IMR-90 (cell line): ENCODE results near the gene IL2RA. TPM values are rescaled to one million over a fixed set of nuclear protein-coding genes. Genes with fewer than 3 reads are reported as not detected.

Experiments
- ATAC-seq: fragments of 200-7000 bp; cut with Tn5 transposase; 2 replicates; pipeline ENCODE4 v1.9.1; 2020; ENCODE audit warnings: low read depth, mild to moderate bottlenecking, moderate library complexity
- BruUV-seq: library from RNA; stranded (reverse); fragments of 400-500 nt; replicated peaks from 2 replicates; lab custom pipeline; 2021; lab: Mats Ljungman, UMichigan
- CTCF ChIA-PET: fragments of 300-600 bp; formaldehyde crosslinking; extraction: SDS; loops from one replicate; lab custom pipeline; 2021; ENCODE audit warnings: antibody characterized with exemption; lab: Yijun Ruan, JAX
- POLR2A ChIA-PET: fragments of 300-600 bp; sonication (Branson Sonifier 250); formaldehyde crosslinking; loops from one replicate; lab custom pipeline; 2022; ENCODE audit warnings: antibody characterized with exemption; ENCODE audit not compliant: unreplicated experiment; lab: Charles Lee
- DNase-seq: peaks from one replicate; pipeline ENCODE4 v3.0.0; 2013
- H2AFZ ChIP-seq: replicated peaks from 2 replicates; pipeline ENCODE3; 2013; ENCODE audit warnings: low read length, mild to moderate bottlenecking; ENCODE audit not compliant: poor library complexity
- H2AK5ac ChIP-seq: 2 replicates; pipeline ENCODE4 v1.6.1; 2013; ENCODE audit warnings: low read depth, low read length, inconsistent platforms
- H2AK9ac ChIP-seq: replicated peaks from 2 replicates; pipeline ENCODE3; 2013; ENCODE audit warnings: mild to moderate bottlenecking, low read depth, low read length, moderate library complexity; ENCODE audit not compliant: poor library complexity
- H2BK120ac ChIP-seq: 2 replicates; pipeline ENCODE4 v1.6.1; 2013; ENCODE audit warnings: low read depth, low read length, inconsistent platforms
- H2BK15ac ChIP-seq: 3 replicates; pipeline ENCODE4 v1.6.1; 2013; ENCODE audit warnings: low read depth, low read length, inconsistent platforms
- H2BK20ac ChIP-seq: 2 replicates; pipeline ENCODE4 v1.6.1; 2013; ENCODE audit warnings: low read depth, mild to moderate bottlenecking, inconsistent platforms, low read length, moderate library complexity
- H2BK5ac ChIP-seq: 2 replicates; pipeline ENCODE4 v1.6.1; 2013; ENCODE audit warnings: mild to moderate bottlenecking, low read depth, low read length, inconsistent platforms; ENCODE audit not compliant: poor library complexity, severe bottlenecking
- H3K14ac ChIP-seq: replicated peaks from 2 replicates; pipeline ENCODE4 v1.6.1; 2013; ENCODE audit warnings: low read depth, low read length, inconsistent platforms
- H3K18ac ChIP-seq: 2 replicates; pipeline ENCODE4 v1.6.1; 2013; ENCODE audit warnings: low read depth, low read length, control low read depth
- H3K23ac ChIP-seq: 2 replicates; pipeline ENCODE4 v1.6.1; 2013; ENCODE audit warnings: low read depth, low read length, inconsistent platforms
- H3K27ac ChIP-seq: 2 replicates; pipeline ENCODE4 v1.5.1; 2013; ENCODE audit warnings: mild to moderate bottlenecking, control low read depth, low read length; ENCODE audit not compliant: insufficient read depth
- H3K27me3 ChIP-seq: 2 replicates; pipeline ENCODE4 v1.6.1; 2013; ENCODE audit warnings: low read length; ENCODE audit not compliant: control insufficient read depth, insufficient read depth
- H3K36me3 ChIP-seq: 2 replicates; pipeline ENCODE4 v1.6.1; 2013; ENCODE audit warnings: low read length, mixed read lengths; ENCODE audit not compliant: control insufficient read depth, insufficient read depth
- H3K4ac ChIP-seq: 2 replicates; pipeline ENCODE4 v1.6.1; 2013; ENCODE audit warnings: low read depth, low read length, inconsistent platforms
- H3K4me1 ChIP-seq: 2 replicates; pipeline ENCODE4 v1.6.1; 2013; ENCODE audit warnings: low read length, mixed read lengths; ENCODE audit not compliant: control insufficient read depth, insufficient read depth
- H3K4me2 ChIP-seq: 2 replicates; pipeline ENCODE4 v1.6.1; 2013; ENCODE audit warnings: low read depth, mild to moderate bottlenecking, control low read depth, low read length, moderate library complexity
- H3K4me3 ChIP-seq: 2 replicates; pipeline ENCODE4 v1.5.1; 2013; ENCODE audit warnings: low read depth, mild to moderate bottlenecking, control low read depth, low read length, moderate library complexity; ENCODE audit not compliant: insufficient read depth
- H3K56ac ChIP-seq: 2 replicates; pipeline ENCODE4 v1.6.1; 2013; ENCODE audit warnings: low read length, inconsistent platforms; ENCODE audit not compliant: insufficient read depth; ENCODE audit errors: extremely low read depth
- H3K79me1 ChIP-seq, 2 experiments: 2 replicates each; pipeline ENCODE4 v1.6.1; 2013; ENCODE audit warnings: low read length in 2 of 2, inconsistent platforms in 1 of 2, low read depth in 1 of 2
- H3K9ac ChIP-seq: 2 replicates; pipeline ENCODE4 v1.6.1; 2013; ENCODE audit warnings: low read depth, low read length, control low read depth
- H3K9me1 ChIP-seq: 2 replicates; pipeline ENCODE4 v1.6.1; 2013; ENCODE audit warnings: low read length, inconsistent platforms; ENCODE audit not compliant: insufficient read depth
- H3K9me3 ChIP-seq: 2 replicates; pipeline ENCODE4 v1.6.1; 2013; ENCODE audit warnings: low read length; ENCODE audit not compliant: control insufficient read depth, insufficient read depth
- H4K20me1 ChIP-seq: 2 replicates; pipeline ENCODE4 v1.6.1; 2013; ENCODE audit warnings: low read length, inconsistent platforms; ENCODE audit not compliant: insufficient read depth
- H4K5ac ChIP-seq: 2 replicates; pipeline ENCODE4 v1.6.1; 2013; ENCODE audit warnings: mild to moderate bottlenecking, low read depth, low read length, control low read depth
- H4K8ac ChIP-seq, 2 experiments: 2 replicates each; pipeline ENCODE4 v1.6.1; 2013; ENCODE audit warnings: low read depth in 2 of 2, low read length in 2 of 2, control low read depth in 1 of 2, inconsistent platforms in 1 of 2
- H4K91ac ChIP-seq: 2 replicates; pipeline ENCODE4 v1.6.1; 2013; ENCODE audit warnings: low read depth, low read length, inconsistent platforms; ENCODE audit not compliant: insufficient read depth
- BHLHE40 ChIP-seq: fragments of 150-350 bp; IDR thresholded peaks from 2 replicates; pipeline ENCODE4 v1.6.1; 2016; ENCODE audit warnings: mild to moderate bottlenecking, low read depth, low read length
- CEBPB ChIP-seq: IDR thresholded peaks from 2 replicates; pipeline ENCODE4 v1.6.1; 2012; ENCODE audit warnings: low read depth, low read length, improper control_type of control experiment
- CHD1 ChIP-seq: IDR thresholded peaks from 2 replicates; pipeline ENCODE4 v1.6.1; 2012; ENCODE audit warnings: low read depth, low read length, improper control_type of control experiment
- CTCF ChIP-seq: conservative IDR thresholded peaks from 2 replicates; pipeline ENCODE4 v1.5.1; 2012; ENCODE audit warnings: mild to moderate bottlenecking, low read depth, low read length, improper control_type of control experiment
- FOS ChIP-seq: fragments of 150-350 bp; IDR thresholded peaks from 2 replicates; pipeline ENCODE4 v1.6.1; 2016; ENCODE audit warnings: low read depth, low read length
- MAFK ChIP-seq: IDR thresholded peaks from 2 replicates; pipeline ENCODE4 v1.6.1; 2012; ENCODE audit warnings: low read depth, low read length, improper control_type of control experiment
- MAZ ChIP-seq: IDR thresholded peaks from 2 replicates; pipeline ENCODE4 v1.6.1; 2012; ENCODE audit warnings: low read depth, mild to moderate bottlenecking, low read length, improper control_type of control experiment, moderate library complexity, borderline replicate concordance
- MXI1 ChIP-seq: IDR thresholded peaks from 2 replicates; pipeline ENCODE4 v1.6.1; 2012; ENCODE audit warnings: low read depth, mild to moderate bottlenecking, low read length, moderate library complexity, borderline replicate concordance
- NFE2L2 ChIP-seq: fragments of 150-350 bp; IDR thresholded peaks from 2 replicates; pipeline ENCODE4 v1.6.1; 2016; ENCODE audit warnings: low read depth, mild to moderate bottlenecking, low read length
- POLR2A ChIP-seq: IDR thresholded peaks from 2 replicates; pipeline ENCODE4 v1.6.1; 2012; ENCODE audit warnings: mild to moderate bottlenecking, low read depth, low read length
- RAD21 ChIP-seq: IDR thresholded peaks from 2 replicates; pipeline ENCODE4 v1.6.1; 2012; ENCODE audit warnings: low read length, improper control_type of control experiment
- RCOR1 ChIP-seq: IDR thresholded peaks from 2 replicates; pipeline ENCODE4 v1.6.1; 2012; ENCODE audit warnings: mild to moderate bottlenecking, low read length, improper control_type of control experiment; ENCODE audit not compliant: insufficient replicate concordance
- RFX5 ChIP-seq: IDR thresholded peaks from 2 replicates; pipeline ENCODE4 v1.8.0; 2012; ENCODE audit warnings: low read depth, mild to moderate bottlenecking, low read length, moderate library complexity
- SMC3 ChIP-seq: fragments of 150-350 bp; IDR thresholded peaks from 2 replicates; pipeline ENCODE4 v1.6.1; 2016; ENCODE audit warnings: low read depth, mild to moderate bottlenecking, antibody characterized with exemption, low read length, moderate library complexity
- USF2 ChIP-seq: fragments of 150-350 bp; IDR thresholded peaks from 2 replicates; pipeline ENCODE4 v1.6.1; 2017; ENCODE audit warnings: mild to moderate bottlenecking, antibody characterized with exemption, low read length, low read depth
- WGBS, 2 experiments: methylation state at CpG; one replicate each; pipeline versions ENCODE4 v1.1.5 to v1.1.7; 2013; ENCODE audit warnings: missing lambda C conversion rate in 2 of 2; ENCODE audit not compliant: insufficient read length in 1 of 2; ENCODE audit errors: extremely low coverage in 2 of 2; 5-methylcytosine and 5-hydroxymethylcytosine counted together
- dilution Hi-C: fragments of 300-500 bp; cut with HindIII; formaldehyde crosslinking; loops from one replicate; pipeline ENCODE4 v1.14.3; 2018; ENCODE audit warnings: low sequenced_read_pairs; ENCODE audit not compliant: unreplicated experiment
- in situ Hi-C: fragments of 300-500 bp; cut with MboI; formaldehyde crosslinking; loops from 3 replicates; pipeline ENCODE4 v1.14.3; 2019; ENCODE audit warnings: low sequenced_read_pairs, inconsistent platforms, mixed read lengths
- intact Hi-C: fragments of 100-400 bp; cut with micrococcal nuclease; formaldehyde crosslinking; loops from 2 replicates; pipeline ENCODE4 v1.10.0; 2022
- polyA plus RNA-seq, 3 experiments: library from polyadenylated mRNA; depleted of rRNA; stranded (reverse); fragments of >200 nt; gene quantifications; 2 replicates each; pipeline ENCODE4 v1.2.3, GENCODE V29; 2012; ENCODE audit warnings: low replicate concordance in 1 of 3
- total RNA-seq: library from RNA; depleted of rRNA; stranded (reverse); fragments of >200 nt; gene quantifications from 2 replicates; pipeline ENCODE4 v1.2.3, GENCODE V29; 2012
- TF ChIP-seq, protein P1 (sequence below): fragments of 150-350 bp; IDR thresholded peaks from 2 replicates; pipeline ENCODE4 v1.6.1; 2016; ENCODE audit warnings: low read depth, mild to moderate bottlenecking, low read length, moderate library complexity, borderline replicate concordance

Gene IL2RA
- total and polyA plus RNA-seq, 2 of the 4 experiments (the other 2 are of a cell fraction): not detected

DNA sequence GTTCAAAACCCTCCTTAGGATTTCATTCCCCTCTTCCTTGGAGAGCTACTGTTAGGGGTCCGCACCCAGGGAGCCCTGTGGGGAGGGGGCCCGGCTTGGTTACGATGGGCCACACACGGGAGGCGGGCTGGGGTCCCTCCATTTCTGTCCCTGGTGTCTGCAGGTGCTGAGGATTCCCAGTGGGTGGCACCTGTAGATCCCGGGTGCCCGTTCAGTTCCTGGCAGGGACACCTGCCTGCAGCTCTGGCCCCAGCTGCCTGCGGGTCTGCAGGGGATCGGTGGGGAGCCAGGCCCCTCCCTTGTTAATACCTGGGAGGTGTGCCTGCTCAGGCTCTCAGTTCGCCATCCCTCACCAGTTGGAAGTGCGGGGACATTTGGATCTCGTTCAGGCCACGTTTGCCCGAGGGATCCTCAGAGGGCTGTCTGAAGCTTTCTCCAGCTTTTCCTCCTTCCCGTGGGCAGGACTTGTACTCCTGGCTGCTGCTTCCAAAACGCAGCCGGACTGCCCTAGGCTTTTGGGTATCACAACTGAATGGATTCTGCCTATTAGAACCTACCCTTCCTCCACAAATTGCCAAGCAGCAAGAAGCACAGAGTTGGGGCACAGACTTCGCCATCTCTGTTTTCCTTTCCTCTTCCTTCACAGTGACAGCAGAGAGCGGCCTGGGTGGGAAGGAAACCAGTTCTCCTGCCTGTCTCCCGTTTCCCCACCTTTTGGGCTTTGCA lies 62.6 kb downstream of the IL2RA start:
- no peaks in the 10 kb centered on the region for H3K36me3 ChIP-seq
- no peaks in the 10 kb centered on the region for H4K20me1 ChIP-seq
- H4K8ac ChIP-seq: no peak overlapping the region
- dilution Hi-C loops: no loop called here
- no peaks in the 10 kb centered on the region for H3K79me1 ChIP-seq
- no peaks in the 10 kb centered on the region for H3K9me1 ChIP-seq
- ChIA-PET POLR2A (no interaction called here), CTCF (no interaction called here)
- ATAC-seq: no peak
- H3K9me3 ChIP-seq: no peaks in the 10 kb centered on the region; the same call in 1 of the 2 replicates
- no peak overlapping the region for H3K23ac ChIP-seq
- 55% methylated on average over 9 of the region's 20 CpGs; no CpG with 5 or more reads in 1 of the 2 experiments for WGBS, 2 experiments
- H2BK5ac ChIP-seq: no peak overlapping the region
- no peak overlapping the region for H4K91ac ChIP-seq
- no peak overlapping the region for H3K14ac ChIP-seq
- no peak overlapping the region for H2BK120ac ChIP-seq
- H2AK5ac ChIP-seq: no peak overlapping the region
- BruUV-seq: no TSS peak
- no peak overlapping the region for H2AK9ac ChIP-seq
- no peak overlapping the region for H4K5ac ChIP-seq
- no peak for DNase-seq
- TF ChIP-seq MXI1 (no peak), RCOR1 (no peak), RFX5 (no peak), CTCF (no peak), CHD1 (no peak), POLR2A (no peak), FOS (no peak), MAZ (no peak), USF2 (no peak), NFE2L2 (no peak), MAFK (no peak), CEBPB (no peak), BHLHE40 (no peak), SMC3 (no peak), RAD21 (no peak)
- TF ChIP-seq, protein P1, sequence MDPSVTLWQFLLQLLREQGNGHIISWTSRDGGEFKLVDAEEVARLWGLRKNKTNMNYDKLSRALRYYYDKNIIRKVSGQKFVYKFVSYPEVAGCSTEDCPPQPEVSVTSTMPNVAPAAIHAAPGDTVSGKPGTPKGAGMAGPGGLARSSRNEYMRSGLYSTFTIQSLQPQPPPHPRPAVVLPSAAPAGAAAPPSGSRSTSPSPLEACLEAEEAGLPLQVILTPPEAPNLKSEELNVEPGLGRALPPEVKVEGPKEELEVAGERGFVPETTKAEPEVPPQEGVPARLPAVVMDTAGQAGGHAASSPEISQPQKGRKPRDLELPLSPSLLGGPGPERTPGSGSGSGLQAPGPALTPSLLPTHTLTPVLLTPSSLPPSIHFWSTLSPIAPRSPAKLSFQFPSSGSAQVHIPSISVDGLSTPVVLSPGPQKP: no peak
- intact Hi-C loops: no loop called here
- H3K9ac ChIP-seq: no peak overlapping the region
- no peak overlapping the region for H3K27ac ChIP-seq
- no peak overlapping the region for H3K18ac ChIP-seq
- H3K4me3 ChIP-seq: no peak overlapping the region
- no peak overlapping the region for H2AFZ ChIP-seq
- no peak overlapping the region for H3K4ac ChIP-seq
- no peak overlapping the region for H3K56ac ChIP-seq
- no peak overlapping the region for H2BK20ac ChIP-seq
- no peak overlapping the region for H2BK15ac ChIP-seq
- H3K4me1 ChIP-seq: no peaks in the 10 kb centered on the region
- H3K27me3 ChIP-seq: peaks cover 21% of the 10 kb centered on the region
- no peak overlapping the region for H3K4me2 ChIP-seq
- in situ Hi-C loops: no loop called here
